SK-N-SH (cell line): ENCODE measurements around the gene MISP3. TPM values are rescaled to one million over a fixed set of nuclear protein-coding genes. Genes with fewer than 3 reads are reported as not detected.

Source experiments
- CTCF ChIA-PET: fragments of 300-600, 350-600 bp; formaldehyde crosslinking; extraction: SDS; loops from one replicate; lab custom pipeline; 2021; lab: Yijun Ruan, JAX
- POLR2A ChIA-PET: fragments of 350-600 bp; sonication (Branson Sonifier 250); formaldehyde crosslinking; extraction: SDS; loops from one replicate; lab custom pipeline; 2020; ENCODE audit warnings: antibody characterized with exemption, inconsistent platforms; lab: Yijun Ruan, JAX
- DNase-seq: peaks from one replicate; pipeline ENCODE4 v3.0.0; 2012
- H2AFZ ChIP-seq: fragments of 200-600 bp; sonication (generic); 2 replicates; pipeline ENCODE4 v1.8.1; 2016; ENCODE audit warnings: antibody characterized with exemption, mild to moderate bottlenecking, low read depth
- H3F3A ChIP-seq: fragments of 200-600 bp; sonication (generic); replicated peaks from 2 replicates; pipeline ENCODE3; 2016; ENCODE audit warnings: antibody characterized with exemption, mild to moderate bottlenecking; ENCODE audit not compliant: insufficient read depth
- H3K27ac ChIP-seq, 2 experiments: fragments of 200-500 bp in 1 of 2; fragments of 200-600 bp in 1 of 2; sonication (Bioruptor generic) in 1 of 2; sonication (generic), shearing (Covaris generic) in 1 of 2; 2 replicates each; pipeline versions ENCODE4 v1.5.1 to v1.6.1; 2014 to 2016; ENCODE audit warnings: low read depth in 2 of 2, inconsistent platforms in 1 of 2, low read length in 1 of 2, mild to moderate bottlenecking in 1 of 2, mixed read lengths in 1 of 2
- H3K27me3 ChIP-seq: fragments of 200-600 bp; sonication (generic), shearing (Covaris generic); 2 replicates; pipeline ENCODE4 v1.6.1; 2016; ENCODE audit warnings: mixed run types; ENCODE audit not compliant: insufficient read depth
- H3K36me3 ChIP-seq, 2 experiments: fragments of 200-500 bp in 1 of 2; fragments of 200-600 bp in 1 of 2; sonication (Bioruptor generic) in 1 of 2; sonication (generic) in 1 of 2; replicated peaks in 1 of 2; 2 replicates each; pipeline versions ENCODE3 to v1.5.1; 2014 to 2016; ENCODE audit warnings: low read length in 1 of 2, mild to moderate bottlenecking in 1 of 2; ENCODE audit not compliant: insufficient read depth in 2 of 2, control insufficient read depth in 1 of 2
- H3K4me1 ChIP-seq, 2 experiments: fragments of 200-500 bp in 1 of 2; fragments of 200-600 bp in 1 of 2; sonication (Bioruptor generic) in 1 of 2; sonication (generic), shearing (Covaris generic) in 1 of 2; 2 replicates each; pipeline versions ENCODE4 v1.5.1 to v1.6.1; 2014 to 2016; ENCODE audit warnings: low read depth in 1 of 2, low read length in 1 of 2, mixed run types in 1 of 2; ENCODE audit not compliant: insufficient read depth in 2 of 2, control insufficient read depth in 1 of 2
- H3K4me2 ChIP-seq: fragments of 200-600 bp; sonication (generic), shearing (Covaris generic); 2 replicates; pipeline ENCODE4 v1.6.1; 2017; ENCODE audit warnings: mixed run types
- H3K4me3 ChIP-seq, 2 experiments: fragments of 200-500 bp in 1 of 2; fragments of 200-600 bp in 1 of 2; sonication (Bioruptor generic) in 1 of 2; sonication (generic), shearing (Covaris generic) in 1 of 2; 2 replicates each; pipeline versions ENCODE4 v1.5.1 to v1.8.1; 2014 to 2016; ENCODE audit warnings: low read depth in 2 of 2, inconsistent platforms in 1 of 2, low read length in 1 of 2, mild to moderate bottlenecking in 1 of 2, mixed read lengths in 1 of 2, moderate library complexity in 1 of 2
- H3K79me2 ChIP-seq: fragments of 200-600 bp; sonication (generic); 2 replicates; pipeline ENCODE4 v1.8.1; 2017; ENCODE audit warnings: mild to moderate bottlenecking; ENCODE audit not compliant: insufficient read depth
- H3K9ac ChIP-seq: fragments of 200-600 bp; sonication (generic); 2 replicates; pipeline ENCODE4 v1.6.1; 2017; ENCODE audit warnings: mixed run types
- H3K9me2 ChIP-seq: fragments of 200-600 bp; sonication (generic); 2 replicates; pipeline ENCODE4 v1.6.1; 2017; ENCODE audit warnings: mixed run types
- H3K9me3 ChIP-seq: fragments of 200-600 bp; sonication (generic); 2 replicates; pipeline ENCODE4 v1.6.1; 2017; ENCODE audit warnings: mixed run types, mild to moderate bottlenecking, moderate library complexity
- H4K20me1 ChIP-seq: fragments of 200-600 bp; sonication (generic); 2 replicates; pipeline ENCODE4 v1.6.1; 2017; ENCODE audit warnings: mild to moderate bottlenecking, mixed run types; ENCODE audit not compliant: insufficient read depth
- CHD2 ChIP-seq: fragments of 150-350 bp; IDR thresholded peaks from 2 replicates; pipeline ENCODE4 v1.6.1; 2018; ENCODE audit warnings: low read length; ENCODE audit not compliant: partially characterized antibody
- EP300 ChIP-seq, 2 experiments: IDR thresholded peaks; 2 replicates each; pipeline versions ENCODE4 v1.4.0 to v1.6.1; 2012; ENCODE audit warnings: borderline replicate concordance in 1 of 2, low read depth in 1 of 2, low read length in 1 of 2
- FOSL2 ChIP-seq: IDR thresholded peaks from 2 replicates; pipeline ENCODE4 v1.4.0; 2012; ENCODE audit warnings: low read depth, mild to moderate bottlenecking, moderate library complexity, borderline replicate concordance
- FOXJ3 ChIP-seq: sonication (generic); formaldehyde crosslinking; IDR thresholded peaks from 2 replicates; pipeline ENCODE4 v1.5.1; 2020; ENCODE audit warnings: mild to moderate bottlenecking, missing genetic modification reagents
- FOXM1 ChIP-seq: IDR thresholded peaks from 2 replicates; pipeline ENCODE4 v1.4.0; 2012; ENCODE audit warnings: low read depth, mild to moderate bottlenecking
- GABPA ChIP-seq: IDR thresholded peaks from 2 replicates; pipeline ENCODE4 v1.4.0; 2012; ENCODE audit warnings: low read depth, mild to moderate bottlenecking
- GATA2 ChIP-seq: sonication (generic); formaldehyde crosslinking; IDR thresholded peaks from 2 replicates; pipeline ENCODE4 v1.5.0; 2020; ENCODE audit warnings: mild to moderate bottlenecking, missing genetic modification reagents
- JUND ChIP-seq: IDR thresholded peaks from 2 replicates; pipeline ENCODE4 v1.4.0; 2012
- MEF2A ChIP-seq: IDR thresholded peaks from 2 replicates; pipeline ENCODE4 v1.4.0; 2012; ENCODE audit warnings: low read depth, borderline replicate concordance
- NRF1 ChIP-seq: IDR thresholded peaks from 2 replicates; pipeline ENCODE4 v1.6.1; 2012; ENCODE audit warnings: low read depth, mild to moderate bottlenecking, low read length
- POLR2AphosphoS5 ChIP-seq: IDR thresholded peaks from 2 replicates; pipeline ENCODE4 v1.6.1; 2012; ENCODE audit warnings: low read depth, low read length
- RCOR1 ChIP-seq: fragments of 150-350 bp; IDR thresholded peaks from 2 replicates; pipeline ENCODE4 v1.6.1; 2017; ENCODE audit warnings: antibody characterized with exemption, low read length
- REST ChIP-seq: IDR thresholded peaks from 2 replicates; pipeline ENCODE4 v1.6.1; 2012; ENCODE audit warnings: mild to moderate bottlenecking, low read depth, low read length, moderate library complexity
- RFX5 ChIP-seq: IDR thresholded peaks from 2 replicates; pipeline ENCODE4 v1.6.1; 2012; ENCODE audit warnings: mild to moderate bottlenecking, improper control_type of control experiment, low read length
- RXRA ChIP-seq: IDR thresholded peaks from 2 replicates; pipeline ENCODE4 v1.4.0; 2012; ENCODE audit warnings: low read depth, mild to moderate bottlenecking, borderline replicate concordance
- SIN3A ChIP-seq: IDR thresholded peaks from 2 replicates; pipeline ENCODE4 v1.6.1; 2012; ENCODE audit warnings: low read depth, mild to moderate bottlenecking, low read length, moderate library complexity, borderline replicate concordance
- SMC3 ChIP-seq: IDR thresholded peaks from 2 replicates; pipeline ENCODE4 v1.6.1; 2012; ENCODE audit warnings: low read depth, low read length, improper control_type of control experiment
- TAF1 ChIP-seq: IDR thresholded peaks from 2 replicates; pipeline ENCODE4 v1.6.1; 2012; ENCODE audit warnings: low read depth, mild to moderate bottlenecking, low read length, moderate library complexity, borderline replicate concordance
- TCF12 ChIP-seq: IDR thresholded peaks from 2 replicates; pipeline ENCODE4 v1.4.0; 2012
- TEAD4 ChIP-seq: IDR thresholded peaks from 2 replicates; pipeline ENCODE4 v1.4.0; 2012; ENCODE audit warnings: mild to moderate bottlenecking, borderline replicate concordance; ENCODE audit not compliant: insufficient read depth
- YY1 ChIP-seq: IDR thresholded peaks from 2 replicates; pipeline ENCODE4 v1.4.0; 2012; ENCODE audit warnings: low read depth, mild to moderate bottlenecking
- WGBS: methylation state at CpG from one replicate; pipeline ENCODE4 v1.1.6; 2017; ENCODE audit warnings: low lambda C conversion rate; 5-methylcytosine and 5-hydroxymethylcytosine counted together
- polyA plus RNA-seq, 3 experiments: library from polyadenylated mRNA; depleted of rRNA; stranded (reverse); fragments of >200 nt; gene quantifications; 2 replicates each; pipeline ENCODE4 v1.2.3, GENCODE V29; 2012
- TF ChIP-seq, protein P1 (sequence below): IDR thresholded peaks from 2 replicates; pipeline ENCODE4 v1.4.0; 2012; ENCODE audit warnings: low read depth, borderline replicate concordance
- TF ChIP-seq, protein P2 (sequence below): IDR thresholded peaks from 2 replicates; pipeline ENCODE4 v1.4.0; 2012; ENCODE audit warnings: low read depth, borderline replicate concordance
- TF ChIP-seq, protein P3 (sequence below): fragments of 150-350 bp; IDR thresholded peaks from 2 replicates; pipeline ENCODE4 v1.6.1; 2016; ENCODE audit warnings: mild to moderate bottlenecking, low read depth, low read length
- TF ChIP-seq, protein P4 (sequence below): IDR thresholded peaks from 2 replicates; pipeline ENCODE4 v1.4.0; 2012; ENCODE audit warnings: low read depth
- TF ChIP-seq, protein P5 (sequence below): IDR thresholded peaks from 2 replicates; pipeline ENCODE4; 2012

MISP3 gene
- polyA plus RNA-seq, 1 of the 3 experiments (the other 2 are of a cell fraction): 2.6 TPM

DNA sequence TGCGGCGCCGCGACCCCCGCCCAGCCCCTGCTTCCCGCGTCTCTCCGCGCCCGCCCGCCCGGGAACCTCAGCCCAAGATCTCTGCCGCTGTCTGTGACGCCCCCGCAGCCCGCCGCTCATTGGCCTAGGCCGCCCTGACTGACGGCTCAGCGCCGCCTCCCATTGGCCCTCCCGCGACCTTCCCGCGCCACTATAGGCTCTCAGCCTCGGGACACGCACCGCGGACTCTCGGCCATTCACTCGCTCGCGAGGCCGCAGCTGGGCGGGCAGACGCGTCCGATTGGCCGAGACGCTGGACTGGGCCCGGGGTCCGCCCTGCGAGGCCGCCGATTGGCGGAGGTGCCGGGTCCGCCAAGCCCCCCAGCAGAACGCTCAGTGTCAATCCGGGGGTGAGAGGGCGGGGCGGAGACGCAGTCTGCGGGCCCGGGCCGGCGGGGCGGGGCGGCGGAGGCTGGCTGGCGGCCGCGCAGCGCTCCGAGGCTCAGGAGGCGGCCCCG lies 45.1 kb downstream of the MISP3 start, which contains the start of gene PRKACA:
TSS of gene PRKACA (minus strand) at position 95 of the 497 bp plus-strand sequence. CDS start 215 bp downstream, outside the sequence.
- Histone ChIP-seq H2AFZ (peak within 1 kb of the TSS; percentile 77), H3K4me3 (peak within 1 kb of the TSS; percentile 79 to 80), H3K27ac (peak within 1 kb of the TSS; percentile 70 to 98), H3K27me3 (no peaks in the 10 kb centered on the region), H3K9me2 (no peaks in the 10 kb centered on the region), H3K79me2 (peaks cover 35% of the 10 kb centered on the region), H3F3A (peaks cover 15% of the 10 kb centered on the region), H3K9me3 (no peaks in the 10 kb centered on the region), H3K4me1 (peaks cover 15 to 36% of the 10 kb centered on the region in 2 experiments), H3K9ac (peak within 1 kb of the TSS; percentile 69), H3K4me2 (peak within 1 kb of the TSS; percentile 98), H4K20me1 (no peaks in the 10 kb centered on the region), H3K36me3 (no peaks in the 10 kb centered on the region)
- ChIA-PET CTCF (interaction anchor here (0.7 to 3.7 kb wide), 3 partner anchors 19 to 231 kb away, joined by 3 to 22 read pairs (median 9); partner anchors contain the start of gene ASF1B), POLR2A (interaction anchor here (2.4 kb wide), 1 partner anchor 18 kb away, joined by 13 read pairs; the partner anchor contains the start of gene ASF1B)
- no CpG with 5 or more reads among the region's 67 CpGs for WGBS
- DNase-seq: peak; percentile 99
- TF ChIP-seq YY1: no peak
- peak; percentile 97 for TF ChIP-seq CHD2
- TF ChIP-seq, protein P1, sequence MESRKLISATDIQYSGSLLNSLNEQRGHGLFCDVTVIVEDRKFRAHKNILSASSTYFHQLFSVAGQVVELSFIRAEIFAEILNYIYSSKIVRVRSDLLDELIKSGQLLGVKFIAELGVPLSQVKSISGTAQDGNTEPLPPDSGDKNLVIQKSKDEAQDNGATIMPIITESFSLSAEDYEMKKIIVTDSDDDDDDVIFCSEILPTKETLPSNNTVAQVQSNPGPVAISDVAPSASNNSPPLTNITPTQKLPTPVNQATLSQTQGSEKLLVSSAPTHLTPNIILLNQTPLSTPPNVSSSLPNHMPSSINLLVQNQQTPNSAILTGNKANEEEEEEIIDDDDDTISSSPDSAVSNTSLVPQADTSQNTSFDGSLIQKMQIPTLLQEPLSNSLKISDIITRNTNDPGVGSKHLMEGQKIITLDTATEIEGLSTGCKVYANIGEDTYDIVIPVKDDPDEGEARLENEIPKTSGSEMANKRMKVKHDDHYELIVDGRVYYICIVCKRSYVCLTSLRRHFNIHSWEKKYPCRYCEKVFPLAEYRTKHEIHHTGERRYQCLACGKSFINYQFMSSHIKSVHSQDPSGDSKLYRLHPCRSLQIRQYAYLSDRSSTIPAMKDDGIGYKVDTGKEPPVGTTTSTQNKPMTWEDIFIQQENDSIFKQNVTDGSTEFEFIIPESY: 0 out of 2 replicates have a peak, but pooled peaks have one; percentile 17
- no peak for TF ChIP-seq RXRA
- no peak for TF ChIP-seq SMC3
- no peak for TF ChIP-seq FOXM1
- TF ChIP-seq FOSL2: no peak
- TF ChIP-seq, protein P2, sequence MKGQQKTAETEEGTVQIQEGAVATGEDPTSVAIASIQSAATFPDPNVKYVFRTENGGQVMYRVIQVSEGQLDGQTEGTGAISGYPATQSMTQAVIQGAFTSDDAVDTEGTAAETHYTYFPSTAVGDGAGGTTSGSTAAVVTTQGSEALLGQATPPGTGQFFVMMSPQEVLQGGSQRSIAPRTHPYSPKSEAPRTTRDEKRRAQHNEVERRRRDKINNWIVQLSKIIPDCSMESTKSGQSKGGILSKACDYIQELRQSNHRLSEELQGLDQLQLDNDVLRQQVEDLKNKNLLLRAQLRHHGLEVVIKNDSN: no peak
- TF ChIP-seq EP300 (IDR thresholded peaks at IDR 0.05; ENCODE audit: borderline replicate concordance in 1 of 2, low read depth in 1 of 2, low read length in 1 of 2): no peak
- TF ChIP-seq FOXJ3 (CRISPR knock-in tag): no peak
- TF ChIP-seq RFX5: peak; percentile 81
- no peak for TF ChIP-seq POLR2AphosphoS5
- TF ChIP-seq TEAD4: no peak
- no peak for TF ChIP-seq REST
- TF ChIP-seq TCF12: no peak
- TF ChIP-seq, protein P3, sequence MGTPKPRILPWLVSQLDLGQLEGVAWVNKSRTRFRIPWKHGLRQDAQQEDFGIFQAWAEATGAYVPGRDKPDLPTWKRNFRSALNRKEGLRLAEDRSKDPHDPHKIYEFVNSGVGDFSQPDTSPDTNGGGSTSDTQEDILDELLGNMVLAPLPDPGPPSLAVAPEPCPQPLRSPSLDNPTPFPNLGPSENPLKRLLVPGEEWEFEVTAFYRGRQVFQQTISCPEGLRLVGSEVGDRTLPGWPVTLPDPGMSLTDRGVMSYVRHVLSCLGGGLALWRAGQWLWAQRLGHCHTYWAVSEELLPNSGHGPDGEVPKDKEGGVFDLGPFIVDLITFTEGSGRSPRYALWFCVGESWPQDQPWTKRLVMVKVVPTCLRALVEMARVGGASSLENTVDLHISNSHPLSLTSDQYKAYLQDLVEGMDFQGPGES: peak; percentile 95
- TF ChIP-seq, protein P4, sequence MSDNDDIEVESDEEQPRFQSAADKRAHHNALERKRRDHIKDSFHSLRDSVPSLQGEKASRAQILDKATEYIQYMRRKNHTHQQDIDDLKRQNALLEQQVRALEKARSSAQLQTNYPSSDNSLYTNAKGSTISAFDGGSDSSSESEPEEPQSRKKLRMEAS: no peak
- TF ChIP-seq RCOR1: no peak
- TF ChIP-seq NRF1: no peak
- peak; percentile 41; the same call in 1 of the 2 replicates for TF ChIP-seq SIN3A
- peak; percentile 23; the same call in 1 of the 2 replicates for TF ChIP-seq GABPA
- no peak for TF ChIP-seq TAF1
- TF ChIP-seq JUND: no peak
- TF ChIP-seq GATA2: no peak
- no peak for TF ChIP-seq MEF2A
- TF ChIP-seq, protein P5, sequence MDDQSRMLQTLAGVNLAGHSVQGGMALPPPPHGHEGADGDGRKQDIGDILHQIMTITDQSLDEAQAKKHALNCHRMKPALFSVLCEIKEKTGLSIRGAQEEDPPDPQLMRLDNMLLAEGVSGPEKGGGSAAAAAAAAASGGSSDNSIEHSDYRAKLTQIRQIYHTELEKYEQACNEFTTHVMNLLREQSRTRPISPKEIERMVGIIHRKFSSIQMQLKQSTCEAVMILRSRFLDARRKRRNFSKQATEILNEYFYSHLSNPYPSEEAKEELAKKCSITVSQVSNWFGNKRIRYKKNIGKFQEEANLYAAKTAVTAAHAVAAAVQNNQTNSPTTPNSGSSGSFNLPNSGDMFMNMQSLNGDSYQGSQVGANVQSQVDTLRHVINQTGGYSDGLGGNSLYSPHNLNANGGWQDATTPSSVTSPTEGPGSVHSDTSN: peak; percentile 99
